Vagina (tissue), 2 donors: ENCODE measurements around the gene DIAPH3. TPM values are rescaled to one million over a fixed set of nuclear protein-coding genes. Genes with fewer than 3 reads are reported as not detected.

Source experiments
- DNase-seq, 2 donors: peaks; one replicate each; pipeline ENCODE4 v3.0.0-alpha.2; 2017; ENCODE audit errors: extremely low spot score in 2 of 2
- H3K27ac ChIP-seq: fragments of 200-600 bp; sonication (generic); one replicate; pipeline ENCODE4 v1.5.1; 2019
- H3K27me3 ChIP-seq: fragments of 200-600 bp; sonication (generic); one replicate; pipeline ENCODE4 v1.5.1; 2019
- H3K36me3 ChIP-seq, 2 donors: fragments of 200-600 bp; sonication (generic); one replicate each; pipeline ENCODE4 v1.5.1; 2017 to 2019
- H3K4me1 ChIP-seq: fragments of 200-600 bp; sonication (generic); one replicate; pipeline ENCODE4 v1.5.1; 2019
- H3K4me3 ChIP-seq, 2 donors: fragments of 200-600 bp; sonication (generic); 1 replicate in 1 of 2; 2 replicates in 1 of 2; pipeline ENCODE4 v1.5.1; 2016 to 2019
- H3K9me3 ChIP-seq: fragments of 200-600 bp; sonication (generic); one replicate; pipeline ENCODE4 v1.5.1; 2019
- CTCF ChIP-seq, 3 experiments: fragments of 450-650 bp in 2 of 3; fragments of 200-600 bp in 1 of 3; sonication (generic) in 1 of 3; IDR thresholded peaks; one replicate each; pipeline ENCODE4 v1.5.1; 2017 to 2019; ENCODE audit warnings: antibody characterized with exemption in 3 of 3, mild to moderate bottlenecking in 2 of 3, moderate library complexity in 2 of 3
- POLR2A ChIP-seq, 2 donors: fragments of 450-650 bp; IDR thresholded peaks; one replicate each; pipeline ENCODE4 v1.6.1; 2017; ENCODE audit warnings: antibody characterized with exemption in 2 of 2, mild to moderate bottlenecking in 2 of 2, moderate library complexity in 2 of 2
- POLR2AphosphoS5 ChIP-seq, 2 donors: sonication (generic); formaldehyde crosslinking; IDR thresholded peaks; one replicate each; pipeline ENCODE4 v1.9.0; 2017; ENCODE audit warnings: antibody characterized with exemption in 2 of 2, mild to moderate bottlenecking in 2 of 2, low read depth in 1 of 2; ENCODE audit not compliant: insufficient read depth in 1 of 2
- intact Hi-C: fragments of 100-400 bp; cut with DNase I; formaldehyde crosslinking; loops from one replicate; pipeline ENCODE4 v1.15.1; 2023
- total RNA-seq: library from RNA; depleted of rRNA; stranded (reverse); fragments of >200 nt; gene quantifications from one replicate; pipeline ENCODE4 v1.2.3, GENCODE V29; 2016

DIAPH3 gene
- total RNA-seq, 1 donor from 2014 or later = 1.2 TPM

GRCh38 chr13:60013166-60013565, 150.6 kb downstream of the DIAPH3 start:
- H3K9me3 ChIP-seq = no peaks in the 10 kb centered on the region
- no peak for TF ChIP-seq CTCF (IDR thresholded peaks at IDR 0.05)
- TF ChIP-seq POLR2A (IDR thresholded peaks at IDR 0.05) = no peak
- no peak for TF ChIP-seq POLR2AphosphoS5 (IDR thresholded peaks at IDR 0.05; ENCODE audit: insufficient read depth in 1 of 2, low read depth in 1 of 2)
- no peak overlapping the region for H3K4me3 ChIP-seq
- intact Hi-C loops = no loop called here
- no peaks in the 10 kb centered on the region for H3K36me3 ChIP-seq
- H3K27ac ChIP-seq = no peak overlapping the region
- DNase-seq = no peak
- H3K27me3 ChIP-seq = no peaks in the 10 kb centered on the region
- no peaks in the 10 kb centered on the region for H3K4me1 ChIP-seq

- no peaks in the 10 kb centered on the region for H3K36me3 ChIP-seq
- no peak overlapping the region for H3K4me3 ChIP-seq
- no peak for DNase-seq
- H3K27me3 ChIP-seq = no peaks in the 10 kb centered on the region
- TF ChIP-seq CTCF (IDR thresholded peaks at IDR 0.05) (no peak), POLR2A (IDR thresholded peaks at IDR 0.05) (no peak), POLR2AphosphoS5 (IDR thresholded peaks at IDR 0.05; ENCODE audit: insufficient read depth in 1 of 2, low read depth in 1 of 2) (no peak)
- intact Hi-C loops = no loop called here
- H3K27ac ChIP-seq = no peak overlapping the region
- H3K4me1 ChIP-seq = no peaks in the 10 kb centered on the region
- H3K9me3 ChIP-seq = no peaks in the 10 kb centered on the region
Measured at GRCh38 chr13:60012488-60012887, 151.2 kb downstream of the DIAPH3 start.

- H3K9me3 ChIP-seq = no peaks in the 10 kb centered on the region
- H3K27me3 ChIP-seq = no peaks in the 10 kb centered on the region
- TF ChIP-seq CTCF (IDR thresholded peaks at IDR 0.05) (no peak), POLR2A (IDR thresholded peaks at IDR 0.05) (no peak), POLR2AphosphoS5 (IDR thresholded peaks at IDR 0.05; ENCODE audit: insufficient read depth in 1 of 2, low read depth in 1 of 2) (no peak)
- no peak overlapping the region for H3K27ac ChIP-seq
- H3K36me3 ChIP-seq = no peaks in the 10 kb centered on the region
- intact Hi-C loops = no loop called here
- no peak overlapping the region for H3K4me3 ChIP-seq
- no peak for DNase-seq
- no peaks in the 10 kb centered on the region for H3K4me1 ChIP-seq
Measured at GRCh38 chr13:60009300-60010253, 154.2 kb downstream of the DIAPH3 start.

- Histone ChIP-seq H3K4me1 (no peaks in the 10 kb centered on the region), H3K4me3 (no peak overlapping the region), H3K9me3 (no peaks in the 10 kb centered on the region), H3K27ac (no peak overlapping the region), H3K27me3 (no peaks in the 10 kb centered on the region), H3K36me3 (no peaks in the 10 kb centered on the region)
- DNase-seq = no peak
- intact Hi-C loops = no loop called here
- no peak for TF ChIP-seq POLR2A (IDR thresholded peaks at IDR 0.05)
- TF ChIP-seq CTCF (IDR thresholded peaks at IDR 0.05) = no peak
- no peak for TF ChIP-seq POLR2AphosphoS5 (IDR thresholded peaks at IDR 0.05; ENCODE audit: insufficient read depth in 1 of 2, low read depth in 1 of 2)
Measured at GRCh38 chr13:60001889-60002288, 161.8 kb downstream of the DIAPH3 start.

- no peaks in the 10 kb centered on the region for H3K36me3 ChIP-seq
- H3K27me3 ChIP-seq = no peaks in the 10 kb centered on the region
- no peak for TF ChIP-seq POLR2A (IDR thresholded peaks at IDR 0.05)
- no peak for TF ChIP-seq CTCF (IDR thresholded peaks at IDR 0.05)
- TF ChIP-seq POLR2AphosphoS5 (IDR thresholded peaks at IDR 0.05; ENCODE audit: insufficient read depth in 1 of 2, low read depth in 1 of 2) = no peak
- H3K9me3 ChIP-seq = no peaks in the 10 kb centered on the region
- no peak overlapping the region for H3K4me3 ChIP-seq
- DNase-seq = no peak
- no peak overlapping the region for H3K27ac ChIP-seq
- no peaks in the 10 kb centered on the region for H3K4me1 ChIP-seq
- intact Hi-C loops = no loop called here
Measured at GRCh38 chr13:60000976-60001375, 162.8 kb downstream of the DIAPH3 start.
